H9 (cell line): ENCODE results near the gene AJAP1. TPM values are rescaled to one million over a fixed set of nuclear protein-coding genes. Genes with fewer than 3 reads are reported as not detected.

ENCODE experiments used
- DNase-seq: peaks from one replicate; pipeline ENCODE4 v3.0.0-alpha.2; 2017
- H2AFZ ChIP-seq: one replicate; pipeline ENCODE4 v1.6.1; 2013; ENCODE audit warnings: mild to moderate bottlenecking, low read length, control low read depth, moderate library complexity
- H2AK5ac ChIP-seq: 2 replicates; pipeline ENCODE4 v1.6.1; 2013; ENCODE audit warnings: low read length, control low read depth, mixed read lengths; ENCODE audit not compliant: insufficient read length
- H2BK120ac ChIP-seq: one replicate; pipeline ENCODE4 v1.6.1; 2013; ENCODE audit warnings: low read depth, mild to moderate bottlenecking, low read length, control low read depth, inconsistent platforms; ENCODE audit not compliant: poor library complexity, severe bottlenecking
- H2BK12ac ChIP-seq: 2 replicates; pipeline ENCODE4 v1.6.1; 2013; ENCODE audit warnings: low read length, control low read depth, mixed read lengths, low read depth; ENCODE audit not compliant: insufficient read length
- H2BK15ac ChIP-seq: 2 replicates; pipeline ENCODE4 v1.6.1; 2013; ENCODE audit warnings: low read depth, low read length, control low read depth
- H2BK20ac ChIP-seq: one replicate; pipeline ENCODE4 v1.6.1; 2013; ENCODE audit warnings: low read depth, mild to moderate bottlenecking, low read length, control low read depth, inconsistent platforms; ENCODE audit not compliant: poor library complexity, severe bottlenecking
- H2BK5ac ChIP-seq: 2 replicates; pipeline ENCODE4 v1.6.1; 2013; ENCODE audit warnings: low read length, control low read depth, mixed read lengths; ENCODE audit not compliant: insufficient read length
- H3K14ac ChIP-seq: 2 replicates; pipeline ENCODE4 v1.6.1; 2013; ENCODE audit warnings: low read length, control low read depth; ENCODE audit not compliant: insufficient read depth
- H3K18ac ChIP-seq: 2 replicates; pipeline ENCODE4 v1.6.1; 2013; ENCODE audit warnings: low read depth, mild to moderate bottlenecking, mixed read lengths, low read length, control low read depth; ENCODE audit not compliant: insufficient read length
- H3K23ac ChIP-seq: 2 replicates; pipeline ENCODE4 v1.6.1; 2013; ENCODE audit warnings: low read length, control low read depth, mixed read lengths, low read depth; ENCODE audit not compliant: insufficient read length
- H3K23me2 ChIP-seq: 2 replicates; pipeline ENCODE4 v1.6.1; 2013; ENCODE audit warnings: low read depth, mild to moderate bottlenecking, mixed read lengths, low read length, control low read depth; ENCODE audit not compliant: insufficient read length, poor library complexity, severe bottlenecking
- H3K27ac ChIP-seq: 2 replicates; pipeline ENCODE4 v1.5.1; 2013; ENCODE audit warnings: low read length, control low read depth, mixed read lengths, low read depth; ENCODE audit not compliant: insufficient read length
- H3K27me3 ChIP-seq: 2 replicates; pipeline ENCODE4 v1.6.1; 2013; ENCODE audit warnings: low read length, control low read depth, inconsistent platforms; ENCODE audit not compliant: insufficient read depth
- H3K4ac ChIP-seq: 2 replicates; pipeline ENCODE4 v1.6.1; 2013; ENCODE audit warnings: low read depth, mild to moderate bottlenecking, control low read depth, inconsistent platforms, low read length, moderate library complexity
- H3K4me1 ChIP-seq: 2 replicates; pipeline ENCODE4 v1.6.1; 2013; ENCODE audit warnings: low read length, control low read depth, inconsistent platforms; ENCODE audit not compliant: insufficient read depth
- H3K4me2 ChIP-seq: 2 replicates; pipeline ENCODE4 v1.6.1; 2013; ENCODE audit warnings: low read length, control low read depth, mixed read lengths; ENCODE audit not compliant: insufficient read length, insufficient read depth
- H3K56ac ChIP-seq: 2 replicates; pipeline ENCODE4 v1.6.1; 2013; ENCODE audit warnings: low read depth, mild to moderate bottlenecking, mixed read lengths, low read length, control low read depth; ENCODE audit not compliant: insufficient read length
- H3K79me1 ChIP-seq: 2 replicates; pipeline ENCODE4 v1.6.1; 2013; ENCODE audit warnings: low read depth, mild to moderate bottlenecking, moderate library complexity, low read length, control low read depth, inconsistent platforms; ENCODE audit not compliant: insufficient read depth, poor library complexity, severe bottlenecking
- H3K79me2 ChIP-seq: 2 replicates; pipeline ENCODE4 v1.6.1; 2013; ENCODE audit warnings: low read length, control low read depth, inconsistent platforms; ENCODE audit not compliant: insufficient read depth
- H3K9ac ChIP-seq: 2 replicates; pipeline ENCODE4 v1.6.1; 2013; ENCODE audit warnings: low read length, control low read depth, mixed read lengths; ENCODE audit not compliant: insufficient read length; ENCODE audit errors: extremely low read depth
- H3K9me3 ChIP-seq: one replicate; pipeline ENCODE4 v1.6.1; 2013; ENCODE audit warnings: low read depth, low read length, inconsistent platforms; ENCODE audit not compliant: control insufficient read depth
- H3T11ph ChIP-seq: one replicate; pipeline ENCODE4 v1.6.1; 2013; ENCODE audit warnings: mild to moderate bottlenecking, low read length, control low read depth, inconsistent platforms
- H4K20me1 ChIP-seq: one replicate; pipeline ENCODE4 v1.6.1; 2013; ENCODE audit not compliant: control insufficient read depth, insufficient read length, insufficient read depth
- H4K5ac ChIP-seq: 2 replicates; pipeline ENCODE4 v1.6.1; 2013; ENCODE audit warnings: low read depth, mild to moderate bottlenecking, mixed read lengths, low read length, control low read depth; ENCODE audit not compliant: insufficient read length
- H4K8ac ChIP-seq: replicated peaks from 2 replicates; pipeline ENCODE4 v1.6.1; 2013; ENCODE audit warnings: low read length, control low read depth, mixed read lengths, low read depth; ENCODE audit not compliant: insufficient read length
- H4K91ac ChIP-seq: 2 replicates; pipeline ENCODE4 v1.6.1; 2013; ENCODE audit warnings: low read depth, mild to moderate bottlenecking, moderate library complexity, mixed read lengths, low read length, control low read depth; ENCODE audit not compliant: insufficient read length
- H3K27ac Mint-ChIP-seq, 3 experiments: 2 replicates in 2 of 3; 3 replicates in 1 of 3; pipeline ENCODE4 v1.8.0; 2020 to 2021; ENCODE audit warnings: mixed read lengths in 3 of 3, mild to moderate bottlenecking in 1 of 3, moderate library complexity in 1 of 3
- H3K27me3 Mint-ChIP-seq: 2 replicates; pipeline ENCODE4 v1.8.0; 2021; ENCODE audit warnings: low read depth, mild to moderate bottlenecking, moderate library complexity, mixed read lengths
- H3K36me3 Mint-ChIP-seq, 3 experiments: 2 replicates in 2 of 3; 3 replicates in 1 of 3; pipeline ENCODE4 v1.8.0; 2020 to 2021; ENCODE audit warnings: low read depth in 3 of 3, mixed read lengths in 3 of 3; ENCODE audit not compliant: insufficient read depth in 1 of 3
- H3K4me1 Mint-ChIP-seq, 2 experiments: 2 replicates each; pipeline ENCODE4 v1.8.0; 2020; ENCODE audit warnings: mixed read lengths in 2 of 2
- H3K4me3 Mint-ChIP-seq, 2 experiments: 2 replicates in 1 of 2; 3 replicates in 1 of 2; pipeline ENCODE4 v1.8.0; 2020 to 2021; ENCODE audit warnings: mild to moderate bottlenecking in 2 of 2, mixed read lengths in 2 of 2, moderate library complexity in 1 of 2
- H3K9me3 Mint-ChIP-seq, 2 experiments: 2 replicates in 1 of 2; 3 replicates in 1 of 2; pipeline ENCODE4 v1.8.0; 2020; ENCODE audit warnings: mild to moderate bottlenecking in 2 of 2, mixed read lengths in 2 of 2, moderate library complexity in 1 of 2
- CTCF ChIP-seq: fragments of 200-600 bp; sonication (generic); conservative IDR thresholded peaks from 3 replicates; pipeline ENCODE4 v1.8.0; 2021; ENCODE audit warnings: antibody characterized with exemption, mild to moderate bottlenecking
- WGBS: extraction: QIAGEN DNeasy Blood & Tissue Kit; methylation state at CpG from one replicate; pipeline ENCODE4 v1.1.7; 2013; ENCODE audit warnings: missing lambda C conversion rate, low lambda C conversion rate, mixed read lengths; ENCODE audit not compliant: insufficient read length; ENCODE audit errors: extremely low coverage; 5-methylcytosine and 5-hydroxymethylcytosine counted together
- total RNA-seq: library from RNA; stranded (reverse); gene quantifications from 2 replicates; pipeline ENCODE4 v1.2.1, GENCODE V29; 2021

Gene AJAP1
- total RNA-seq, 1 experiment from 2014 or later = 8.6 TPM

- peaks cover 64% of the 10 kb centered on the region for H3K27me3 Mint-ChIP-seq
Measured at GRCh38 chr1:4660917-4661594, 6.6 kb downstream of the AJAP1 start.

More at GRCh38 chr1:4660917-4661594, 6.6 kb downstream of the AJAP1 start:
- Histone ChIP-seq H4K8ac (no peak overlapping the region), H3K4me2 (no peak overlapping the region), H3K14ac (no peak overlapping the region), H3T11ph (no peak overlapping the region), H3K9me3 (no peaks in the 10 kb centered on the region), H3K4me1 (peaks cover 14% of the 10 kb centered on the region), H2AK5ac (no peak overlapping the region), H3K27ac (no peak overlapping the region), H4K5ac (no peak overlapping the region), H2BK120ac (no peak overlapping the region), H3K9ac (no peak overlapping the region), H2BK20ac (no peak overlapping the region), H4K91ac (no peak overlapping the region), H2BK12ac (no peak overlapping the region), H2BK5ac (no peak overlapping the region), H3K56ac (no peak overlapping the region), H3K79me2 (no peaks in the 10 kb centered on the region; the same call in 1 of the 2 replicates), H3K79me1 (no peaks in the 10 kb centered on the region), H3K23me2 (peaks cover 2% of the 10 kb centered on the region), H2BK15ac (no peak overlapping the region), H2AFZ (no peak overlapping the region), H3K18ac (no peak overlapping the region), H3K23ac (no peak overlapping the region), H3K27me3 (peaks cover 12% of the 10 kb centered on the region; the same call in 1 of the 2 replicates), H3K4ac (no peak overlapping the region), H4K20me1 (no peaks in the 10 kb centered on the region)
- TF ChIP-seq CTCF = no peak
- peaks cover 6% of the 10 kb centered on the region in 2 experiments for H3K9me3 Mint-ChIP-seq
- no peak for DNase-seq
- peaks cover 47 to 51% of the 10 kb centered on the region in 2 experiments for H3K4me1 Mint-ChIP-seq
- H3K36me3 Mint-ChIP-seq = peaks cover 2 to 8% (median 6%) of the 10 kb centered on the region in 3 experiments; a peak in 6 of 7 replicates
- no peak overlapping the region for H3K27ac Mint-ChIP-seq
- no peak overlapping the region for H3K4me3 Mint-ChIP-seq
- no CpG with 5 or more reads among the region's 4 CpGs for WGBS
